ENCODE results near the gene ST6GALNAC4.

ST6GALNAC4 gene

GRCh38 chr9:127910613-127911205, 6.1 kb downstream of the ST6GALNAC4 start:
- no peak for DNase-seq

GRCh38 chr9:127909839-127910273, 7.0 kb downstream of the ST6GALNAC4 start:
- DNase-seq: no peak

- DNase-seq: no peak
Measured at GRCh38 chr9:127908660-127908926, 8.2 kb downstream of the ST6GALNAC4 start.

GRCh38 chr9:127907867-127908659, 8.8 kb downstream of the ST6GALNAC4 start:
- DNase-seq: no peak

GRCh38 chr9:127905788-127906191, 11.1 kb downstream of the ST6GALNAC4 start:
- no peak for DNase-seq

GRCh38 chr9:127905004-127905728, 11.7 kb downstream of the ST6GALNAC4 start:
- no peak for DNase-seq

GRCh38 chr9:127904561-127905003, 12.3 kb downstream of the ST6GALNAC4 start:
- DNase-seq: no peak

GRCh38 chr9:127903557-127904475, 13.0 kb downstream of the ST6GALNAC4 start:
- peak; percentile 30 for DNase-seq

GRCh38 chr9:127899128-127899943, 17.5 kb downstream of the ST6GALNAC4 start, which contains the start of gene ST6GALNAC6:
Gene ST6GALNAC6, minus strand, starts transcription at chr9:127899603. Its CDS starts 1,622 bp downstream, at chr9:127897981.
- peak; percentile 92 for DNase-seq

- DNase-seq: peak; percentile 42
Measured at GRCh38 chr9:127898433-127899127, 18.3 kb downstream of the ST6GALNAC4 start.

- peak; percentile 36 for DNase-seq
Measured at GRCh38 chr9:127897193-127897692, 19.6 kb downstream of the ST6GALNAC4 start.

- no peak for DNase-seq
Measured at GRCh38 chr9:127896395-127897192, 20.2 kb downstream of the ST6GALNAC4 start.

- no peak for DNase-seq
Measured at GRCh38 chr9:127895811-127896210, 21.0 kb downstream of the ST6GALNAC4 start.

- DNase-seq: no peak
Measured at GRCh38 chr9:127893392-127893791, 23.4 kb downstream of the ST6GALNAC4 start.

GRCh38 chr9:127892831-127893230, 24.0 kb downstream of the ST6GALNAC4 start:
- DNase-seq: no peak

GRCh38 chr9:127890053-127890452, 26.8 kb downstream of the ST6GALNAC4 start:
- DNase-seq: no peak

- no peak for DNase-seq
Measured at GRCh38 chr9:127887792-127888191, 29.0 kb downstream of the ST6GALNAC4 start.

GRCh38 chr9:127886401-127886972, 30.4 kb downstream of the ST6GALNAC4 start:
- no peak for DNase-seq

GRCh38 chr9:127885508-127886281, 31.1 kb downstream of the ST6GALNAC4 start:
- no peak for DNase-seq
